PC-3 (cell line): ENCODE results near the gene KRI1. TPM values are rescaled to one million over a fixed set of nuclear protein-coding genes. Genes with fewer than 3 reads are reported as not detected.

Experiments used
- ATAC-seq: fragments of 200-7000 bp; cut with Tn5 transposase; 2 replicates; pipeline ENCODE4 v1.9.1; 2020; ENCODE audit warnings: mild to moderate bottlenecking, moderate library complexity
- BruUV-seq: library from RNA; stranded (reverse); fragments of 400-500 nt; replicated peaks from 2 replicates; lab custom pipeline; 2021; lab: Mats Ljungman, UMichigan
- CTCF ChIA-PET: fragments of 300-600 bp; sonication (Branson Sonifier 250); formaldehyde crosslinking; loops from one replicate; lab custom pipeline; 2022; ENCODE audit warnings: antibody characterized with exemption; lab: Charles Lee
- POLR2A ChIA-PET: fragments of 300-600 bp; sonication (Branson Sonifier 250); formaldehyde crosslinking; loops from one replicate; lab custom pipeline; 2022; ENCODE audit warnings: antibody characterized with exemption; ENCODE audit not compliant: unreplicated experiment; lab: Charles Lee
- DNase-seq: peaks from one replicate; pipeline ENCODE4 v3.0.0-alpha.2; 2015
- H2AFZ ChIP-seq: fragments of 300-600 bp; sonication (generic); 2 replicates; pipeline ENCODE4 v1.6.0; 2016; ENCODE audit warnings: antibody characterized with exemption, low read length
- H3F3A ChIP-seq: fragments of 300-600 bp; sonication (generic); one replicate; pipeline ENCODE4 v1.6.0; 2017; ENCODE audit warnings: antibody characterized with exemption, low read length, control low read depth, mild to moderate bottlenecking; ENCODE audit not compliant: unreplicated experiment
- H3K27ac ChIP-seq: fragments of 300-600 bp; sonication (generic); 2 replicates; pipeline ENCODE4 v1.5.1; 2016; ENCODE audit warnings: mild to moderate bottlenecking, low read length
- H3K27me3 ChIP-seq: fragments of 300-600 bp; sonication (generic); 2 replicates; pipeline ENCODE4 v1.6.1; 2016; ENCODE audit warnings: low read length, mixed read lengths
- H3K36me3 ChIP-seq: fragments of 300-600 bp; sonication (generic); 2 replicates; pipeline ENCODE4 v1.6.1; 2016; ENCODE audit warnings: low read depth, mixed run types, low read length, mixed read lengths
- H3K4me1 ChIP-seq: fragments of 300-600 bp; sonication (generic); 2 replicates; pipeline ENCODE4 v1.5.1; 2016; ENCODE audit warnings: low read length; ENCODE audit not compliant: insufficient read depth
- H3K4me2 ChIP-seq: fragments of 300-600 bp; sonication (generic); 2 replicates; pipeline ENCODE4 v1.6.0; 2016; ENCODE audit warnings: low read length
- H3K4me3 ChIP-seq: fragments of 300-600 bp; sonication (generic); 2 replicates; pipeline ENCODE4 v1.5.1; 2016; ENCODE audit warnings: mild to moderate bottlenecking, low read length, mixed read lengths
- H3K79me2 ChIP-seq: fragments of 300-600 bp; sonication (generic); 2 replicates; pipeline ENCODE4 v1.6.1; 2017; ENCODE audit warnings: low read length, mixed read lengths
- H3K9ac ChIP-seq: fragments of 300-600 bp; sonication (generic); 2 replicates; pipeline ENCODE4 v1.6.0; 2016; ENCODE audit warnings: mild to moderate bottlenecking, low read length
- H3K9me2 ChIP-seq: fragments of 300-600 bp; sonication (generic); replicated peaks from 2 replicates; pipeline ENCODE4 v1.6.1; 2016; ENCODE audit warnings: mixed run types, low read length, mixed read lengths
- H3K9me3 ChIP-seq: fragments of 300-600 bp; sonication (generic); 2 replicates; pipeline ENCODE4 v1.6.1; 2016; ENCODE audit warnings: low read length, mixed read lengths
- H4K20me1 ChIP-seq: fragments of 300-600 bp; sonication (generic); 2 replicates; pipeline ENCODE4 v1.6.1; 2016; ENCODE audit warnings: low read length, mixed read lengths
- CTCF ChIP-seq: fragments of 300-600 bp; sonication (generic); conservative IDR thresholded peaks from 2 replicates; pipeline ENCODE4 v1.5.1; 2017; ENCODE audit warnings: antibody characterized with exemption, low read depth, mild to moderate bottlenecking, low read length
- EZH2 ChIP-seq: fragments of 300-600 bp; sonication (generic); IDR thresholded peaks from one replicate; pipeline ENCODE4 v1.6.1; 2017; ENCODE audit warnings: antibody characterized with exemption, mild to moderate bottlenecking, low read length; ENCODE audit not compliant: unreplicated experiment
- EZH2phosphoT487 ChIP-seq: fragments of 300-600 bp; sonication (generic); IDR thresholded peaks from 2 replicates; pipeline ENCODE4 v1.6.1; 2018; ENCODE audit warnings: mild to moderate bottlenecking, antibody characterized with exemption, low read length, borderline replicate concordance
- intact Hi-C: fragments of 100-400 bp; cut with micrococcal nuclease; formaldehyde crosslinking; loops from 2 replicates; pipeline ENCODE4 v1.9.0; 2023
- total RNA-seq: library from RNA; depleted of rRNA; stranded (reverse); fragments of >200 nt; gene quantifications from 2 replicates; pipeline ENCODE4 v1.2.3, GENCODE V29; 2014

The KRI1 gene
- total RNA-seq, 1 experiment from 2014 or later = 72.6 TPM

DNA sequence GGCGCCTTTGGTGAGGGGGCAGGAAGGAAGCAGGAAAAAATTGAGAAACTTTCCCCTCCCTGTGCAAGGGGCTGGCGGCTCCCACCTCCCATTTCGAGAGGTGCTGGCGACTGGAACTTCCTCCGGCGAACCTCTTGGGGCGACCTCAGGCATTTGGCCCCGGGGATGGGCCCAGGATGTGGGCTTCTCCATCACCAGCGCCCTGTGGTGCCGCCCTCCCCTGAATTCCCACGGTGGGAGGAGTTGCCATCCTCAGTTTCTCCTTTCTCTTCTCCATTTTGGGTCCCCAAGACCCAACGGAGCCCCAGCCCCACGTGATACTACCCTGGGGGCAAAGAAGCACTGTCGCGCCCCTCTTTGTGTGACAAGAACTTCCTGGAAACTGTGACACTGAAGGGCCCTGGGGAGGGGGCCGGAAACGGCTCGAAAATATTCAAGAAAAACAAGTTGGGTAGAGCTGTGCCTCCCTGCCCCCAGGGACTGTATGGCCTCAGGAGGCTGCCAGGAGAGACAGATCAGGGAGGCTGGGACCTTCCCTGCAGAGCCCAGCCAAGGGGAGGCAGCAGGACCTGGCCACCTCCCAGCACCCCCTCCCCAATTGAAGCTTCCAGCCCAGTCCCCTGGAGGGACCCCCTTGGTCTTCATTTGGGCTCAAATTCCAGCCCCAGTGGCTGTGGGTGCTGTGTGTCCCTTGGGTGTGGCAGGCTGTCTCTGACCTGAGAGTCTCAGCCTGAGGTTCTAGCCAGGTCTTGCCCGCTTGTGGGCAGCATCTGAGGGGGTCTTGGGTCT, 37.5 kb upstream of the KRI1 start:
- Histone ChIP-seq H3K4me3 (peak overlapping the region; percentile 92), H4K20me1 (no peaks in the 10 kb centered on the region), H3F3A (no peaks in the 10 kb centered on the region), H3K4me2 (peak overlapping the region; percentile 100), H3K9ac (peak overlapping the region; percentile 40; the same call in 1 of the 2 replicates), H3K79me2 (no peaks in the 10 kb centered on the region), H3K9me3 (no peaks in the 10 kb centered on the region), H2AFZ (peak overlapping the region; percentile 100), H3K36me3 (no peaks in the 10 kb centered on the region), H3K9me2 (no peaks in the 10 kb centered on the region), H3K4me1 (peaks cover 18% of the 10 kb centered on the region), H3K27ac (no peak overlapping the region), H3K27me3 (no peaks in the 10 kb centered on the region)
- ATAC-seq (no peak), DNase-seq (no peak)
- intact Hi-C loops = no loop called here
- CTCF ChIA-PET = interaction anchor here (0.6 kb wide), 1 partner anchor 41 kb away, joined by 3 read pairs; no protein-coding TSS in a partner anchor
- POLR2A ChIA-PET = no interaction called here
- TF ChIP-seq EZH2 = no peak
- no peak for TF ChIP-seq CTCF
- TF ChIP-seq EZH2phosphoT487 = no peak
- TSS peak; percentile 73 for BruUV-seq

DNA sequence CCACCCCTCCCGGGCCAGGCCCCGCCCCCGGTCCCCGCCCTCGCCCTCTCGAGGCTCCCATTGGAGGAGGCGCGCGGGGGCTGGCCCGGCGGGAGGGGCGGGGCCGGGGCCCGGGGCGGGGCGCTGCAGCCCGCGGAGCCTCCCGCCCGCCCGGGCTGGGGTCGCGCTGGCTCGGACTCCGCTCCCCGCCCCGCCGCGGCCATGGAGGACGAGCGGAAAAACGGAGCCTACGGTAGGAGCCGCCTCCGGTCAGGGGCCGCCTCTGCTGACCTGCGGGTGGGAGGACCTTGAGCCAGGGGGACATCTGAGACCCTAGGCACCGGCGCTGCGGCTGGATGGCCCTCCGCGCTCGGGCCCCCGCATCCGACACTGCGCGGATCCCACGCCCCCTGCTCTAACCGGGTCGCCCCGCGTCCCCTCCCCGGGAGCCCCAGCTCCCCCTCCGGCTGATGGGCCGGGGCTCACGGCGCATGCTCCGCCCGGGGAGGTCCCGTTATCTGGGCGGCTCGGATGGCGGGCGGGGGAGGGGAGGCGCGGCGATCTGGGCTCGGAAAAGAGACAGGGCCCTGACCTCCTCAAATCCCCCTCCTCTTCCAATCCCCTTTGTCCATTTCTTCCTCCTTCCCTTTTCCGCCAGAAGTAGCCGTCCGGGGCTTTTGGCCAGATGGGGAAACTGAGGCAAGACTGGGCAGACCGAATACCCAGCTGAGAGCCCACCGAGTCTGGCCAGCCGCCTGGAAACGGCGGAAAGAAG, 36.7 kb upstream of the KRI1 start:
- ATAC-seq = peak; percentile 97

More for the DNA sequence above, 36.7 kb upstream of the KRI1 start:
- Histone ChIP-seq H3K36me3 (no peaks in the 10 kb centered on the region), H2AFZ (peak overlapping the region; percentile 100), H3K4me2 (peak overlapping the region; percentile 100), H3K9ac (peak overlapping the region; percentile 40; the same call in 1 of the 2 replicates), H4K20me1 (no peaks in the 10 kb centered on the region), H3K4me1 (peaks cover 18% of the 10 kb centered on the region), H3K27me3 (no peaks in the 10 kb centered on the region), H3K27ac (no peak overlapping the region), H3K9me2 (no peaks in the 10 kb centered on the region), H3K79me2 (no peaks in the 10 kb centered on the region), H3F3A (no peaks in the 10 kb centered on the region), H3K4me3 (peak overlapping the region; percentile 92), H3K9me3 (no peaks in the 10 kb centered on the region)
- BruUV-seq = no TSS peak
- intact Hi-C loops = no loop called here
- DNase-seq = peak; percentile 81
- no peak for TF ChIP-seq EZH2
- no peak for TF ChIP-seq EZH2phosphoT487
- no peak for TF ChIP-seq CTCF
- ChIA-PET POLR2A (no interaction called here), CTCF (interaction anchor here (0.5 to 1.0 kb wide), 4 partner anchors 21 to 186 kb away, joined by 3 to 5 read pairs (median 3); no protein-coding TSS in a partner anchor)
